K562 (cell line): ENCODE measurements around the gene PHF10. TPM values are rescaled to one million over a fixed set of nuclear protein-coding genes. Genes with fewer than 3 reads are reported as not detected.

Experiments used
- BRCA1 ChIP-seq, 2 experiments: fragments of 450-650 bp in 1 of 2; sonication (generic) in 1 of 2; formaldehyde crosslinking in 1 of 2; IDR thresholded peaks; 2 replicates each; pipeline versions ENCODE4 v1.5.0 to v1.6.1; 2017 to 2020; ENCODE audit warnings: mild to moderate bottlenecking in 1 of 2, missing genetic modification reagents in 1 of 2
- BRF2 ChIP-seq: IDR thresholded peaks from 3 replicates; pipeline ENCODE4 v1.6.1; 2011; ENCODE audit warnings: borderline replicate concordance, mild to moderate bottlenecking; ENCODE audit not compliant: insufficient read length, insufficient read depth
- EGR1 ChIP-seq: fragments of 450-650 bp; conservative IDR thresholded peaks from 2 replicates; pipeline ENCODE4 v1.6.1; 2017; ENCODE audit warnings: mild to moderate bottlenecking
- ETV6 ChIP-seq, 3 experiments: fragments of 150-350 bp in 1 of 3; sonication (generic) in 1 of 3; formaldehyde crosslinking in 1 of 3; IDR thresholded peaks; 2 replicates each; pipeline versions ENCODE4 v1.6.1 to v1.8.0; 2014 to 2022; ENCODE audit warnings: borderline replicate concordance in 2 of 3, low read depth in 2 of 3, antibody characterized with exemption in 1 of 3, low read length in 1 of 3, mild to moderate bottlenecking in 1 of 3, missing genetic modification reagents in 1 of 3
- EWSR1 ChIP-seq: fragments of 450-650 bp; IDR thresholded peaks from 2 replicates; pipeline ENCODE4 v1.6.1; 2018; ENCODE audit warnings: borderline replicate concordance, mild to moderate bottlenecking, low read depth, moderate library complexity; ENCODE audit not compliant: partially characterized antibody
- NCOA1 ChIP-seq: fragments of 450-650 bp; IDR thresholded peaks from 2 replicates; pipeline ENCODE4 v1.6.1; 2016; ENCODE audit warnings: low read depth
- PHB2 ChIP-seq: fragments of 450-650 bp; IDR thresholded peaks from 2 replicates; pipeline ENCODE4 v1.6.1; 2017; ENCODE audit warnings: low read depth
- PHF20 ChIP-seq: fragments of 450-650 bp; IDR thresholded peaks from 2 replicates; pipeline ENCODE4 v1.6.1; 2018; ENCODE audit not compliant: partially characterized antibody
- POLR2AphosphoS5 ChIP-seq: IDR thresholded peaks from 2 replicates; pipeline ENCODE4 v1.6.1; 2011; ENCODE audit warnings: mild to moderate bottlenecking, low read depth, low read length, moderate library complexity; ENCODE audit not compliant: control insufficient read depth, insufficient read depth
- POLR2H ChIP-seq: IDR thresholded peaks from 2 replicates; pipeline ENCODE4 v1.6.1; 2016; ENCODE audit warnings: missing genetic modification characterization, low read depth, mild to moderate bottlenecking, control low read depth, missing compliant biosample characterization, moderate library complexity
- PRPF4 ChIP-seq: fragments of 200-400 bp; formaldehyde crosslinking; IDR thresholded peaks from one replicate; pipeline ENCODE4 v1.6.1; 2017; ENCODE audit warnings: low read length, low read depth, mild to moderate bottlenecking; ENCODE audit not compliant: insufficient read depth, poor library complexity, severe bottlenecking
- PTRF ChIP-seq: fragments of 450-650 bp; IDR thresholded peaks from 2 replicates; pipeline ENCODE4 v1.6.1; 2016; ENCODE audit warnings: mild to moderate bottlenecking, missing genetic modification characterization, missing compliant biosample characterization
- RREB1 ChIP-seq: fragments of 250-450 bp; sonication (Bioruptor Pico); IDR thresholded peaks from 2 replicates; pipeline ENCODE4 v1.4.0; 2020
- SMAD2 ChIP-seq: fragments of 150-350 bp; IDR thresholded peaks from 2 replicates; pipeline ENCODE4 v1.6.1; 2014; ENCODE audit warnings: low read depth, mild to moderate bottlenecking, low read length
- SNIP1 ChIP-seq: fragments of 450-650 bp; IDR thresholded peaks from 2 replicates; pipeline ENCODE4 v1.7.1; 2017; ENCODE audit warnings: low read depth, mild to moderate bottlenecking
- XRCC3 ChIP-seq: fragments of 450-650 bp; IDR thresholded peaks from 2 replicates; pipeline ENCODE4 v1.6.1; 2017; ENCODE audit warnings: mild to moderate bottlenecking, moderate library complexity
- ZBTB43 ChIP-seq: sonication (generic); formaldehyde crosslinking; IDR thresholded peaks from 2 replicates; pipeline ENCODE4 v1.8.0; 2023; ENCODE audit warnings: mild to moderate bottlenecking, missing genetic modification reagents
- ZNF354B ChIP-seq: fragments of 250-450 bp; sonication (Bioruptor Pico); IDR thresholded peaks from 2 replicates; pipeline ENCODE4 v1.4.0; 2020
- ZNF444 ChIP-seq: fragments of 250-450 bp; sonication (Bioruptor Pico); IDR thresholded peaks from 2 replicates; pipeline ENCODE4 v1.4.0; 2020; ENCODE audit warnings: mild to moderate bottlenecking, moderate library complexity
- polyA plus RNA-seq, 8 experiments: library from polyadenylated mRNA; depleted of rRNA in 4 of 8; stranded (reverse) in 5 of 8; unstranded in 3 of 8; fragments of >200 nt; fragmentation: Nextera tagmentation in 2 of 8; fragmentation: Illumina TruSeq in 1 of 8; extraction: Ambion mirVana in 2 of 8; extraction: Trizol in 1 of 8; gene quantifications; 2 replicates each; pipeline versions ENCODE4 v1.2.1 to v1.2.3, GENCODE V29; 2011 to 2014; ENCODE audit warnings: inconsistent platforms in 1 of 8, missing spikeins in 1 of 8
- total RNA-seq, 7 experiments: library from RNA; depleted of rRNA in 6 of 7; stranded (reverse); fragments of >200 nt in 6 of 7; fragmentation: Illumina TruSeq in 2 of 7; extraction: Trizol in 2 of 7; gene quantifications; 2 replicates each; pipeline versions ENCODE4 v1.2.1 to v1.2.3, GENCODE V29; 2011 to 2021; ENCODE audit warnings: low replicate concordance in 1 of 7

Gene PHF10
- total and polyA plus RNA-seq, 9 of the 15 experiments (the other 6 are each of a cell fraction or from before 2014, with no cell fraction given) = 23.9 to 88.9 (median 46.0) TPM

- TF ChIP-seq RREB1 = no peak
- TF ChIP-seq PTRF (tag) = no peak
- 0 out of 2 replicates have a peak, but pooled peaks have one; percentile 48 for TF ChIP-seq NCOA1
- peak; percentile 97 for TF ChIP-seq EGR1
- TF ChIP-seq XRCC3 = no peak
- TF ChIP-seq EWSR1 = no peak
- no peak for TF ChIP-seq BRF2
- no peak for TF ChIP-seq SNIP1
- TF ChIP-seq ZBTB43 (CRISPR knock-in tag) = no peak
- TF ChIP-seq PHB2 = no peak
- no peak for TF ChIP-seq ZNF444 (CRISPR knock-in tag)
- TF ChIP-seq ETV6 (IDR thresholded peaks at IDR 0.05; ENCODE audit: borderline replicate concordance in 1 of 2, low read depth in 2 of 2, low read length in 1 of 2) = no peak
- 0 out of 2 replicates have a peak, but pooled peaks have one; percentile 36 for TF ChIP-seq ETV6 (CRISPR knock-in tag; IDR thresholded peaks at IDR 0.05; ENCODE audit: borderline replicate concordance)
- TF ChIP-seq PHF20 = peak; percentile 85
- peak; percentile 91 for TF ChIP-seq POLR2AphosphoS5
- TF ChIP-seq SMAD2 = no peak
- no peak for TF ChIP-seq BRCA1 (IDR thresholded peaks at IDR 0.05)
- no peak for TF ChIP-seq BRCA1 (CRISPR knock-in tag; IDR thresholded peaks at IDR 0.05)
- TF ChIP-seq PRPF4 = peak; percentile 76
- TF ChIP-seq POLR2H (tag) = peak; percentile 90
- no peak for TF ChIP-seq ZNF354B (CRISPR knock-in tag)
These were observed 22.1 kb downstream of the PHF10 start, which contains the start of the genes C6orf120 and WDR27 (continued) for GRCh38 chr6:169701954-169702839.
